Endothelial cell of umbilical vein (primary cell): Measurements from ENCODE around the gene CACNB4. TPM values are rescaled to one million over a fixed set of nuclear protein-coding genes. Genes with fewer than 3 reads are reported as not detected.

ENCODE experiments used
- BruUV-seq: library from RNA; stranded (reverse); fragments of 400-500 nt; replicated peaks from 2 replicates; lab custom pipeline; 2021; lab: Mats Ljungman, UMichigan
- CTCF ChIA-PET: fragments of 300-600, 350-600 bp; sonication (Branson Sonifier 250); formaldehyde crosslinking; loops from one replicate; lab custom pipeline; 2021; ENCODE audit warnings: antibody characterized with exemption, inconsistent platforms; lab: Charles Lee
- POLR2A ChIA-PET: fragments of 300-600, 350-600 bp; sonication (Branson Sonifier 250); formaldehyde crosslinking; loops from one replicate; lab custom pipeline; 2021; ENCODE audit warnings: antibody characterized with exemption, inconsistent platforms; lab: Charles Lee
- DNase-seq: peaks from one replicate; pipeline ENCODE4 v3.0.0-alpha.2; 2011; ENCODE audit warnings: low read depth, low spot score
- FAIRE-seq: peaks from 2 replicates; lab custom pipeline; 2011; peaks lifted over from hg19 to GRCh38; lab: Jason Lieb, UNC
- H2AFZ ChIP-seq: 2 replicates; pipeline ENCODE4 v1.6.0; 2012; ENCODE audit warnings: low read depth, low read length, control low read depth, inconsistent platforms
- H3K27ac ChIP-seq: 2 replicates; pipeline ENCODE4 v1.5.1; 2011; ENCODE audit warnings: low read depth, mild to moderate bottlenecking, control low read depth, low read length, moderate library complexity; ENCODE audit not compliant: insufficient read depth
- H3K27me3 ChIP-seq, 2 experiments: 2 replicates each; pipeline versions ENCODE4 v1.6.0 to v1.6.1; 2011; ENCODE audit warnings: low read length in 2 of 2, mixed read lengths in 1 of 2; ENCODE audit not compliant: control insufficient read depth in 2 of 2, insufficient read depth in 2 of 2
- H3K36me3 ChIP-seq, 2 experiments: 2 replicates in 1 of 2; 3 replicates in 1 of 2; pipeline ENCODE4 v1.5.1; 2011; ENCODE audit warnings: low read length in 2 of 2, mild to moderate bottlenecking in 1 of 2, moderate library complexity in 1 of 2; ENCODE audit not compliant: control insufficient read depth in 2 of 2, insufficient read depth in 2 of 2; ENCODE audit errors: extremely low read depth in 1 of 2
- H3K4me1 ChIP-seq: 3 replicates; pipeline ENCODE4 v1.5.1; 2011; ENCODE audit warnings: mild to moderate bottlenecking, low read length; ENCODE audit not compliant: control insufficient read depth, insufficient read depth; ENCODE audit errors: extremely low read depth
- H3K4me2 ChIP-seq: 2 replicates; pipeline ENCODE4 v1.6.1; 2011; ENCODE audit warnings: low read length, control low read depth, mixed read lengths; ENCODE audit not compliant: insufficient read depth
- H3K4me3 ChIP-seq, 3 experiments: fragments of 200-600 bp in 1 of 3; sonication (generic), shearing (Covaris generic) in 1 of 3; replicated peaks in 1 of 3; 2 replicates each; pipeline ENCODE4 v1.5.1; 2011 to 2016; ENCODE audit warnings: control low read depth in 3 of 3, low read length in 3 of 3, mild to moderate bottlenecking in 2 of 3, inconsistent platforms in 1 of 3, low read depth in 1 of 3, moderate library complexity in 1 of 3; ENCODE audit not compliant: insufficient read depth in 1 of 3
- H3K79me2 ChIP-seq: 2 replicates; pipeline ENCODE4 v1.6.0; 2012; ENCODE audit warnings: low read length, inconsistent platforms; ENCODE audit not compliant: control insufficient read depth, insufficient read depth
- H3K9ac ChIP-seq: replicated peaks from 2 replicates; pipeline ENCODE3; 2011; ENCODE audit warnings: low read length, control low read depth; ENCODE audit not compliant: insufficient read depth; ENCODE audit errors: extremely low read depth
- H3K9me1 ChIP-seq: replicated peaks from 3 replicates; pipeline ENCODE4 v1.6.0; 2011; ENCODE audit warnings: mild to moderate bottlenecking, low read length; ENCODE audit not compliant: control insufficient read depth, insufficient read depth; ENCODE audit errors: extremely low read depth
- H3K9me3 ChIP-seq: replicated peaks from 2 replicates; pipeline ENCODE4 v1.5.1; 2012; ENCODE audit warnings: low read length, inconsistent platforms; ENCODE audit not compliant: control insufficient read depth, insufficient read depth
- H4K20me1 ChIP-seq: replicated peaks from 2 replicates; pipeline ENCODE3; 2011; ENCODE audit warnings: mild to moderate bottlenecking, low read length; ENCODE audit not compliant: control insufficient read depth, insufficient read depth; ENCODE audit errors: extremely low read depth
- CTCF ChIP-seq, 2 donors: IDR thresholded peaks; 1 replicate in 1 of 2; 2 replicates in 1 of 2; pipeline ENCODE4 v1.5.1; 2011; ENCODE audit warnings: low read length in 2 of 2, mild to moderate bottlenecking in 2 of 2, moderate library complexity in 2 of 2, control low read depth in 1 of 2, inconsistent platforms in 1 of 2, low read depth in 1 of 2; ENCODE audit not compliant: insufficient read depth in 1 of 2; ENCODE audit errors: extremely low read depth in 1 of 2
- EZH2 ChIP-seq: IDR thresholded peaks from 2 replicates; pipeline ENCODE4 v1.6.1; 2012; ENCODE audit warnings: borderline replicate concordance, low read depth, mild to moderate bottlenecking, moderate library complexity, low read length, inconsistent platforms; ENCODE audit not compliant: severe bottlenecking
- FOS ChIP-seq: IDR thresholded peaks from 2 replicates; pipeline ENCODE4 v1.6.1; 2011; ENCODE audit warnings: mild to moderate bottlenecking, low read length, moderate library complexity, borderline replicate concordance; ENCODE audit not compliant: insufficient read depth
- GATA2 ChIP-seq: IDR thresholded peaks from 2 replicates; pipeline ENCODE4 v1.7.0; 2011; ENCODE audit warnings: low read depth, mild to moderate bottlenecking, moderate library complexity, mixed read lengths, low read length; ENCODE audit not compliant: insufficient read length, insufficient read depth
- JUN ChIP-seq: IDR thresholded peaks from 2 replicates; pipeline ENCODE4 v1.6.1; 2011; ENCODE audit warnings: borderline replicate concordance, low read depth; ENCODE audit not compliant: insufficient read length, insufficient read depth
- MYC ChIP-seq: IDR thresholded peaks from one replicate; pipeline ENCODE4 v1.6.1; 2011; ENCODE audit warnings: mild to moderate bottlenecking, low read depth, low read length
- POLR2A ChIP-seq: IDR thresholded peaks from 2 replicates; pipeline ENCODE4 v1.6.1; 2012; ENCODE audit warnings: low read depth, mild to moderate bottlenecking, control low read depth, low read length
- POLR2AphosphoS5 ChIP-seq: IDR thresholded peaks from 2 replicates; pipeline ENCODE4 v1.6.1; 2012; ENCODE audit warnings: low read depth, mild to moderate bottlenecking, control low read depth, low read length, moderate library complexity; ENCODE audit not compliant: insufficient read depth
- dilution Hi-C: fragments of 300-500 bp; cut with MboI; formaldehyde crosslinking; loops from one replicate; pipeline ENCODE4 v1.15.0; 2019; ENCODE audit warnings: low sequenced_read_pairs; ENCODE audit not compliant: extremely low pct_ligation_motif_present
- intact Hi-C: fragments of 100-400 bp; cut with micrococcal nuclease; formaldehyde crosslinking; loops from one replicate; pipeline ENCODE4 v1.10.0; 2022
- polyA plus RNA-seq, 4 experiments: library from polyadenylated mRNA; depleted of rRNA in 3 of 4; stranded (reverse) in 3 of 4; unstranded in 1 of 4; fragments of >200 nt; gene quantifications; 2 replicates each; pipeline versions ENCODE4 v1.2.1 to v1.2.3, GENCODE V29; 2011 to 2012; ENCODE audit warnings: missing spikeins in 1 of 4
- total RNA-seq: library from RNA; stranded (reverse); gene quantifications from 2 replicates; pipeline ENCODE4 v1.2.3, GENCODE V29; 2021

CACNB4 gene
- total and polyA plus RNA-seq, 2 donors (not counting 3 experiments of a cell fraction or from before 2014, with no cell fraction given) = 0.23 to 0.58 TPM

- H3K27me3 ChIP-seq = no peaks in the 10 kb centered on the region
- no peak overlapping the region for H3K4me3 ChIP-seq
- no peaks in the 10 kb centered on the region for H3K9me3 ChIP-seq
- H3K4me1 ChIP-seq = peaks cover 20% of the 10 kb centered on the region
- H3K36me3 ChIP-seq = no peaks in the 10 kb centered on the region
- dilution Hi-C loops = no loop called here
- no peak overlapping the region for H3K9ac ChIP-seq
- H3K9me1 ChIP-seq = no peaks in the 10 kb centered on the region
- H3K27ac ChIP-seq = no peak overlapping the region
- TF ChIP-seq JUN (no peak), FOS (no peak), POLR2AphosphoS5 (no peak), CTCF (IDR thresholded peaks at IDR 0.05; ENCODE audit: extremely low read depth in 1 of 2, insufficient read depth in 1 of 2, low read depth in 1 of 2, low read length in 2 of 2) (no peak), EZH2 (no peak), GATA2 (no peak), POLR2A (no peak), MYC (no peak)
- H2AFZ ChIP-seq = no peak overlapping the region
- intact Hi-C loops = no loop called here
- ChIA-PET POLR2A (no interaction called here), CTCF (interaction anchor here (1.0 to 1.4 kb wide), 4 partner anchors 11 to 92 kb away, joined by 3 to 5 read pairs (median 3); partner anchors contain the start of gene ARL5A)
- H3K4me2 ChIP-seq = no peak overlapping the region
- peak; percentile 51 for DNase-seq
- H4K20me1 ChIP-seq = no peaks in the 10 kb centered on the region
- H3K79me2 ChIP-seq = no peaks in the 10 kb centered on the region
- FAIRE-seq = no peak
- BruUV-seq = no TSS peak
Observed at GRCh38 chr2:151845481-151845880, 253.4 kb downstream of the CACNB4 start.
